Astrocyte of the cerebellum (primary cell): ENCODE measurements around the gene METAP1D.

Experiments
- DNase-seq: peaks from one replicate; pipeline ENCODE4 v3.0.0-alpha.2; 2011; ENCODE audit warnings: low read depth
- H3K4me3 ChIP-seq: 2 replicates; pipeline ENCODE4 v1.5.1; 2011; ENCODE audit warnings: mild to moderate bottlenecking, low read depth, low read length, moderate library complexity
- CTCF ChIP-seq: IDR thresholded peaks from 2 replicates; pipeline ENCODE4 v1.5.1; 2012; ENCODE audit warnings: low read length, low read depth, moderate library complexity, mild to moderate bottlenecking; ENCODE audit errors: missing control alignments
- in situ Hi-C: cut with HindIII; loops from 2 replicates; pipeline ENCODE4 v1.10.0; 2017; ENCODE audit warnings: low sequenced_read_pairs

Gene METAP1D

DNA sequence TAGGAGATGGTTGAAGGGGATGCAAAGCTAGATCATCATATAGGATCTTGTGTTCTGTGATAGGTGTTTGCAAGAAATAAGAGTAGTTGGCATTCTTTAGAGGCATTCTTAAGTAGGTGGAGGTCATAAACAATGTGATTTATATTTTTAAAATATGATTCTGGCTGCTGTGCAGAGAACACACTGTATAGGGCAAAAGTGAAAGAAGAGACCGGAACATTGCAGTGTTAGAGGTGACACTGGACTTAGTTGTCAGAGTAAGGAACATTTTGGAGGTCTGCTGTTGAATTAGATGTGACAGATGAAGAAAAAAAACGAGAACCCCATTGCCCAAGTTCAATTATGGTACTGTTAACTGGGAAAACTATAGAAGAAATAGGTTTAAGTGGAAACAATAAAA lies 39.8 kb upstream of the METAP1D start:
- no peak for DNase-seq
- TF ChIP-seq CTCF = no peak
- H3K4me3 ChIP-seq = no peak overlapping the region
- in situ Hi-C loops = no loop called here

DNA sequence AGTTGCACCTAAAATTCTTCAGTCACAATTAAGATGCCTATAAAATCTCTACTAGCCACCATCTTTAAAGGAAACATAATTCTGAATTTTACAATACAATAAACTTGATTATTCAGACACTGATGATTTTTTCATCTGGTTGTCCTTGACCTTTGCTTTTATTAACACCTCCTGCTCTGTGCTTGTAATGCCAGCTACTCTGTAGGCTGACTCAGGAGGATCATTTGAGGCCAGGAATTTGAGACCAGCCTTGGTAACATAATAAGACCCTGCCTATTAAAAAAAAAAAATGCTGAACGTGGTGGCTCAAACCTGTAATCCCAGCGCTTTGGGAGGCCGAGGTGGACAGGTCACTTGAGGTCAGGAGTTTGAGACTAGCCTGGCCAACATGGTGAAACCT lies 39.2 kb upstream of the METAP1D start:
- no peak for DNase-seq
- in situ Hi-C loops = no loop called here
- H3K4me3 ChIP-seq = no peak overlapping the region
- no peak for TF ChIP-seq CTCF

- H3K4me3 ChIP-seq = no peak overlapping the region
- in situ Hi-C loops = no loop called here
- no peak for DNase-seq
- no peak for TF ChIP-seq CTCF
These were observed 36.6 kb upstream of the METAP1D start for GRCh38 chr2:171963198-171963597.

GRCh38 chr2:171964308-171964707 lies 35.4 kb upstream of the METAP1D start:
- in situ Hi-C loops = no loop called here
- TF ChIP-seq CTCF = no peak
- H3K4me3 ChIP-seq = no peak overlapping the region
- DNase-seq = no peak

DNA sequence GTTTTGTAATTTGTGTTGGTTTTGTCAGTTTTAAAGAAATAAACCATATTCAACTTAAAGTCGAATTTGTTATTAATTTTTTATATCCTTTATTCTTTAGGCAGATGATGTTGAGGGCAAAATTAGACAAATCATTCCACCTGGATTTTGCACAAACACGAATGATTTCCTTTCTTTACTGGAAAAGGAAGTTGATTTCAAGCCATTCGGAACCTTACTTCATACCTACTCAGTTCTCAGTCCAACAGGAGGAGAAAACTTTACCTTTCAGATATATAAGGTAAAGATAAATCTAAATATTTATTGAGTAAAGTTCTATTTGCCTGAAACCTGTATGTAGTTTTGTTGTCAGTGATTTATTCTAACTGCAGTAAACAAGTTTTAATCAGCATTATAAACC lies 34.5 kb upstream of the METAP1D start:
- in situ Hi-C loops = no loop called here
- no peak overlapping the region for H3K4me3 ChIP-seq
- no peak for TF ChIP-seq CTCF
- DNase-seq = no peak

GRCh38 chr2:171965661-171966060 lies 34.1 kb upstream of the METAP1D start:
- no peak for TF ChIP-seq CTCF
- DNase-seq = no peak
- no peak overlapping the region for H3K4me3 ChIP-seq
- in situ Hi-C loops = no loop called here

DNA sequence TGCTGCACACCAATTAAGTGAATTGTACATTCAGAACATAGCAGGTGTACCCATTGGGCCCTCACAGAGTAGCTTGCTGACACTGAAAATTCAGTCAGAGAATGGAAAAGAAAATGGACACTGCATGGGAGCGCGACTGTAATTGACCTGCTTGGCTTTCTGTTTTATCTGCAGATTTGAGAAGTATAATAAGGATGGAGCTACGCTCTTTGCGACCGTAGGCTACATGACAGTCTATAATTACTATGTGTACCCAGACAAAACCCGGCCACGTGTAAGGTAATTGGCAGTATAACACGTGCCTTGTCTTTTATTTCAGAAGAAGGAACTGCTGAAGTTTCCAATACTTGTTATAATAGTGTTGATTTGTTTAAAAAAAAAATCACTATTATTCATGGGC lies 33.5 kb upstream of the METAP1D start:
- in situ Hi-C loops = no loop called here
- no peak for DNase-seq
- TF ChIP-seq CTCF = no peak
- no peak overlapping the region for H3K4me3 ChIP-seq
